Stimulated activated CD4-positive, alpha-beta T cell treated with anti-CD3 and anti-CD28 coated beads, TNF-alpha, amount 100 ng/mL, for 24 hours (primary cell): ENCODE data around the gene TOR1A.

Source experiments
- DNase-seq, 3 experiments: peaks; one replicate each; pipeline ENCODE4 v3.0.0-alpha.2; 2020; ENCODE audit warnings: low read depth in 3 of 3

TOR1A gene

DNA sequence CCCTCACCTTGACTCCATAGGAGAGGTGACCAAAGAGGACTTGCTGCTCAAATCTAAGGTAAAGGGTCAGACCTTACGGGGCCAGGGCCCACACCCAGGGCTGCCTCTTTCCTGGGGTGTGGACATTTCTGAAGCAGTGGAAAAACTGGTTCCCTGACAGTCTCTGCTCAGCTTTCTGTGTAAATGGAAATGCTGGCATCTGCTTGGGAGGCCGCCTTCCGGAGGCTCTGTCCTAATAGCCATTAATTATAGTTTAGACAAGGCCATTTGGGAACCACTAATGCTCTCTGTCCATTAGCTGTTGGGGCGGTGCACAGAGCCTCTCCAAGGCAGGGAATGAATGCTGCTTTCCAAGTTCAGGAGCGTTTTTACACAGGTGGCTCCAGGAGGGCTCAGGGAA is 28.6 kb upstream of the TOR1A start:
- no peak for DNase-seq

DNA sequence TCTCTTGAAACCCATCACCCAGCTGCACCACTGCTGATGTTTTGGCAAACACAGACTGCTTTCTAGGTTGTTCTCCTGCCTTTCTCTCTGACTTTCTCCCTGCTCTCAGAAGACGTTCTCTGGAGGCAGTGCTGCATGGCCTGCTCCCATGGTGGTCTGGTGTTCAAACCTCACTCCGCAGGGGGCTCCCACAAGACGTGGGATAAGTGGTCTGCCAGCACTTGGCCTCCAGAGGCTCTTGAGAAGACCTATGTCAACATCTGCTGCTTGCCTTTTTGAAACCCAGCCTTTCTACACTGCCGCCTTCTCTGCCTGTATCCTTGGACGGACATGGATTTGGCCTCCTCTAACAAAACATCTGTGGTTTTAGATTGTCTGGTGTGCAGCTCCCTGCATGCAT is 27.9 kb upstream of the TOR1A start:
- no peak for DNase-seq

DNA sequence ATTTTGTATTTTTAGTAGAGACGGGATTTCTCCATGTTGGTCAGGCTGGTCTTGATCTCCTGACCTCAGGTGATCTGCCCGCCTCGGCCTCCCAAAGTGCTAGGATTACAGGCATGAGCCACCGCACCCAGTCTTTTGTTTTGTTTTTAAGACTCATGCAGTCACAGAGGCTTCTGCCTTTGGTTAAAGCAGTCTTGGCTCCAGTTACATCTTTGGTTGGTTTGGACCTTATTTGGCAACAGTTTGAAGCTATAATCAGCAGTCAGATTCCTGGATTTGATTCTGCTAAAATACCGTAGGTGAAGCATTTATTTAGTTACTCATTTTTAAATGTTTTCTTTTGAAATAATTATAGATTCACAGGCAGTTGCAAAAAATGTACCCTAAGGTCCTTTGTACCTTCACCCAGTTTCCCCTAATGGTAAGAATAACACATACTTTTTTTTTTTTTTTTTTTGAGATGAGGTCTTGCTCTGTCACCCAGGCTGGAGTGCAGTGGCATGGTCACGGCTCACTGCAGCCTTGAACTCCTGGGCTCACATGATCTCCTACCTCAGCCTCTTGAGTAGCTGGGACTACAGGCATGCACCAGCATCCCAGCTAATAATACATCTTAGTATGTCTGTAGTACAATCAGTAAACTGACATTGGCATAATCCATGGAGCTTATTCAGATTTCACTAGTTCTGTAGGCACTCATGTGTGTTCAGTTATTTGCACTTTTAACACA is 27.1 kb upstream of the TOR1A start:
- DNase-seq = no peak

DNA sequence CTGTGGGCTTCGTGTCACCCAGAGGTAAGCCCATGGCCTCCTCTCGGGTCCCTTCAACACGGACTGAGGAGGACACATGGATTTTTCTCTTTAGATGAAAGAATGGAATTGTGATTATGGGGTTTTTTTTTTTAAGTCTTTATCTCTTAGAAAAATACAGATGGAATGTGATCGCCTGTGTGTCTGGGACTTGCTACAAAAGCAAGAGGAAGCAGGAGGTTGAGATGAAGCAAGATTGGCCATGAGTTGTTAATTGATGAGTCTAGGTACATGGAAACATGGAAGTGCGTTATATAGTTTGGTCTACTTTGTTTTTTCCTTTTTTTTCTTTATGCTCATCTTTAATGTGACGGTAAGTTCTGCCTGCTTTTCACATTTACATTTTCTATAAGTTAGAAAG is 26.0 kb upstream of the TOR1A start:
- DNase-seq = no peak

DNA sequence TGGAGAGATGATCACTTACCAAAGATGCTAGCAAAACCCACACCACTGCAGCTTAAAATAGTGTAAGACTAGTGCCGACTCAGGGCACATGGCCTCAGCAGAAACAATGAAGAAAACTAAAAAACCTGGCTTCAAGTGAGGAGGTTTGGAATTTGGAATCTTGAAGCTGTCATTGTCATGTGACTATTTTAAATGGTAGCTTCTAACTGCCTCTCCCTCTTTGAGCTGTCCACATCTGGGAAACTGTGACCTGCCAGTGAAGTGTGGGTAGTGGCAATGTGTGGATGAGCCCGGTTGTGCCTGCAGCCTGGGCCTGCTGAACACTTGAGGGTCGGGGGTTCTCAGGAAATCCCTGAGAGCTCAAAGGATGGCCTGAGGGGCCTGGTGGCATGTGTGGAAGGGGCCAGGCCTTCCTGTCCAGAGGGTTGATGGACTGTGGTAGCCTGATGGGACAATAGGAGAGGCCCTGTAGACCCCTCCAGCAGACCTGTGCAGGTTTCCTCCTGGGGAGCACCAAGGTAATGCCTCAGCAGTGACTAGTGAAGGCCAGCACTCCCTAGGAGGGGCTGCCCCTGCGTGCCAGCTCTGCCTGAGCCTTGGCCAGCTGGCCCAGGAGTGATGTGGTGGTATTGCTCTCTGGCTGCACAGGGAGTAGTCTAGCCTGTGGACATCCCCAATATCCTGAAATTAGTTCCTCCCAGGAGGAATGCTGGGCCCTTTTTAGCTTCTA is 24.9 kb upstream of the TOR1A start:
- DNase-seq = no peak

DNA sequence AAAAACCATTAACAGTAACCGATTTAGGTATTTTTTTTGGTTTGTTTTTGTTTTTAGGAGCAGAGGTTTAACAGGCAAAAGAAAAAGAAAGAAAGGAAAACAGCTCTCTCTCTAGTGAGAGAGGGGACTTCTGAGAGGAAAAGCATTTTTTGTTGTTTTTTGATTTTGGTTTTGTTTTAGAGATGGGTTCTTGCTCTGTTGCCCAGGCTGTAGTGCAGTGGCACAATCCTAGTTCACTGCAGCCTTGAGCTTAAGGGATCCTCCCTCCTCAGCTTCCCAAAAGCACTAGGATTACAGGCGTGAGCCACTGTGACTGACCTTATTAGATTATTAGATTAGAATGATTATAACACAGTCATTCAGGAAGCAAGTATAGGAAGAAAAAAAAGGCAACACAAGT is 21.4 kb upstream of the TOR1A start:
- DNase-seq = no peak

DNA sequence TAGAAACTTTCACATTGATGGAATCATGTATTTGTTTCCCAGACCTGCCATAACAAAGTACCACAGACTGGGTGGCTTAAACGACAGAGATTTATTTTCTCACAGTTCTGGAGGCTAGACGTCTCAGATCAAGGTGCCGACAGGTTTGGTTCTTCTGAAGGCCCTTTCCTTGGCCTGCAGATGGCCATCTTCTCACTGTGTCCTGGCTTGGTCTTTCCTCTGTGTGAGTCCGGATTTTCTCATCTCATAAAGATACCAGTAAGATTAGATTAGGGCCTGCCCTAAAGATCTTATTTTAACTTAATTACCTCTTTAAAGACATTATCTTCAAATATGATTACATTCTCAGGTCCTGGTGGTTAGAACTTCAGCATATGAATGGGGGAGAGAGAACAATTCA is 17.1 kb upstream of the TOR1A start:
- DNase-seq = no peak

DNA sequence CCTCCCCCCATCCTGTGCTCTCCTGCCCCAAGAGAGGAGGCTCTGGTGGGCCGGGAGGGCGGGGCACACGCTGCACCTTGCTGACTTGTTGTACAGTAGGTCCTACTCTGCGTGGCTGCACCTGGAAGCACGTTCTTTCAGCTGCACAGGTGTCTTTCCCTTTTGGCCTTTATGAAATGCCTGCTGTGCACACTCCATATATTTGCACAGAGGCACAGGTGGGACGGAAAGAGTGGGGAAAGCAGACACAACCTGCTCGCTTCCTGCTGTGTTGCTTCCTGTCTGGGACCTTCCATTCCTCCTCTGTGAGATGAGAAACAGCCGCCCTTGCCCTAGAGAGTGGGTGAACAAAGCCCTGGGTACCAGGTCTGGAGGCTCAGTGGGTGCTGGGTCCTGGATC is 16.1 kb upstream of the TOR1A start:
- DNase-seq = no peak

DNA sequence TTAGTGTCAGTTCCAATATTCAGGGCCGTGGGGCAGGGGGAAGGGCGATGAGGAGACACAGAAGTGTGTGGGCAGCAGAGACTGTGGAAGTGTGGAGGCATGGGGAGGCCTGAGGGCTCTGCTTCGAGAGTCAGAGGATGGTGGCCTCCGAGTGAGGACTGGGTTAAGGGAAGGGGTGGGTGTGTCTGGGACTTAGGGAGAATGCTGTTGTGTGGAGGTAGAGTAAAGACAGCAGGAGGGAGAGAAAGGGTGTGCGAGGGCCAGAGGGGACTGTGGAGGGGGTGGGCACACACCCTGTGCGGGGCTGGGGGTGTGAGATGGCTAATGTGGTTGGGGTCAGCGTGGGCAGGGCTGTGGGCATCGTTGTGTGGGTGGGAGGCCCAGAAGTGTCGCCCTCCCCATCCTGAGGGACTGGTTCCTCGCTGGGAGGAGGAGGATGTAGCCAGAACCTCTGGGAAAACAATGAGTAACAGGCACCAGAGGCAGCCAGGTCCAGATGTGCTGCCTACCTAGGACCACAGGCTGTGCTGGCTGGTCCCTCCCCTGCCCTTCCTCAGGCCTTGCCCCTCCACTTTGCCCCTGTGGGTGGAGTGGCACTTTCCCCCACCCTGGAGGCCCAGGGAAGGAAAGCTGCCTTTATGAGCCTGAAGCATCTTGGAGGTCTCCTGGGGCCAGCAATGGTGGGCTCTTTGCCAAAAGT is 15.5 kb upstream of the TOR1A start:
- no peak for DNase-seq

DNA sequence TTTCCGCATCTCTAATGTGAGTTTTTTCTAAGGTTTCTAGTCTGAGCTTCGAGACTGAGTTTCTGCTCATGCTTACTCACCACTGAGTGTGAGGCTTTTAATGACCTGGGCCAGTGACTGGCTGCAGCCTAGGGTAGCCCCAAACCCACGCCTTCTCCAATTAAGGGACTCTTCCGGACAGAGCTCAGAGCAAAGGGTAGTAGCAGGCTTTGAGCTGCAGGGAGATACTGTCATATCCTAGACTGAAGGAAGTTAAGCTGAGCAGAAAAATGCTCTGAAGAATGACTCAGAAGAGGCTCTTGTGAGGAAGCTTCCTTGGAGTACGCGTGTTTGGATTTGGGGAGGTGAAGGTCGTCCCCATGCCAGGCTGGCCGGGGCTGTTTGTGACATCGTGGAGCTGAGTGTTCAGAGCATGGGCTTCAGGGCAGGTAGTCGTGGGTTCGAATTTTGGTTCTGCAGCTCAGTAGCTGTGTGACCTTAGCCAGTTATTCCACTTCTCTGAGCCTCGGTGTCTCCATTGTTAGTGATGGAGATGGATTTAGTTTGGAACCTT is 14.8 kb upstream of the TOR1A start:
- peak in 1 of 3 experiments; percentile 40 for DNase-seq

DNA sequence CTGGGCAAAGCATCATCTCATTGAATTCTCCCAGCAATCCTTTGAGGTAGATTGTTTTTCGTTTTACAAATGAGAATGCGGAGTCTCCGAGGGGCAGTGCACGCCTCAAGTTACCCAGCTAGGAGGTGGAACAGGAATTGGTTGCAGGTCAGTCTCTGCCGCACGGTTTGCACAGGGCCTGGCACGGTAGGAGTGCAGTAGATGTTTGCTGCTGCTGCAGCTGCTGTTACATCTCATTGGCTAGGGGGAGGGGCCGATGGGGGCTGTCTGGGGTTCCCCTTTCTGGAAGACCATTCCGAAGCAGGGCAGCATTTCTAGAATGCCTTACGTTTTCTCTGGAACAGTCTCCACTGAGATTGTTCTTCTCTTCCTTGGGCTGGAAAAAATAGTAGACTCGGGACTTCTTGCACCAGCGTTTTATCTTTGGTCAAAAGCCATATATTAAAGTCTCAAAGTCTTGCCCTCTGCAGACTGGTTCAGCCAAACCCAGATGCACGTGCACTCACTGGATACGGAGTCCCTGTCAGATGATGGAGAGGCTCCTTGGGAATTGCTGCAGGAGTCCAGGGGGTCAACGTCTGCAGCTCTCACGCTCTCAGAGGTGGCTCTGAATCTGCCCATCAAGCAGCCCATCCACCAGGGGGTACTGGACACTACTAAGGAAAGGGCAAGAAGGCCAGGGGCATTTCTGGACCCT is 12.5 kb upstream of the TOR1A start:
- peak in 1 of 3 experiments; percentile 45 for DNase-seq

DNA sequence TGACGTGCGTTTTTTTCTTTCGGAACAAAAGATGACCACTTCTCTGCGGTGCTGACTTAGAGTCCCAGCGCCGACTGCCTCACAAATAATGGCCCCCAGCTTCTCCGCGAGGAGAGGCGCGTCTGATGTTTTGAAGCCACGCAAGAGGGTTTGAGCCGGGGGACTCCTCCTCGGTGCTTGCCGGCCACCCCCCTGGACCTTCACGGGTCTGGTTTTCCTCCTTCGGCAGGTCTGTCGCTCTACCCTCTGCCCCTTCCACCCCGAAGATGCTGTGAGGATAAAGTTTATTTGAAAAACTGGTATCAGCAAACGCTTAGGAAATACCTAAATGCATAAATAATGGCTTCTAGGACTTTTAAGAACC is 11.9 kb upstream of the TOR1A start:
- DNase-seq = no peak

DNA sequence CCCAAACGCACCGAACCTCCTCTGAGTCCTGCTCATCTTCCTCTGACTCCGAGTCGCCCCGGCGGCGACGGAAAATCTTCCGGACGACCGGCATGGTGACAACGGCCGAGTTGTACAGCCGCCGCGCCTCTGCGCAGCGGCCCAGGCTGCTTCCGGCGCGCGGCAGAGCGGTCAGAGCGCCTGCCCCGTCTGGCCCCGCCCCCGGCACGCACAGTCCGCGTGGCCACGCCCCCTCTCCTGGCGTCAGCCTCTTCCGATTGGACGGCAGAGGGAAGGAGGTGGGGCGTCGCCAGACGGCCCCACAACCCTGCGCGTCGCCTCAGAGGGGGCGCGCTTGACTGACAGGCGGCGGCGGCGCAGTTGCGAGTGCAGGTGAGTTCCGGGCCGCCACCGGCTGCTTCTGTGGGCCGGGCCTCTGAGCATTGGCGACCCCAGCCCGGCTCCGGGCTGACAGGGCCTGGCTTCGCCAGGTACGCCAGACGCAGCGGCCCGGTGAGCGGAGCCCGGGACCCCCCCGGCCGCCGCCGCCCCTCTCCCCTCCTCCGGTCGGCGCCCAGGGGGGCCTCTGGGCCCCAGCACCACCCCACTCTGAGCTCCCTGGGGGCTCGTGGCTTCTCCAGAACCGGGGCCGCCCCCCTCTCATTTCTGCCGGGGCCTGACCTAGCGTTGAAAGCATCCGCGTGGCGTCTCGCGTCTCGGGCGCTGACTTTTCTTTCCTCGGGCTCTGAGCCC is 11.4 kb upstream of the TOR1A start, which contains the start of the genes C9orf78 and USP20:
Gene C9orf78, minus strand, starts transcription at position 148 of the 732 bp plus-strand sequence. Its CDS starts 54 bp downstream, at position 94.
Gene USP20, plus strand, starts transcription at position 331 of the 732 bp plus-strand sequence. CDS start 17,098 bp downstream, outside the sequence.
- DNase-seq = peak; percentile 93 to 97 (median 94)

DNA sequence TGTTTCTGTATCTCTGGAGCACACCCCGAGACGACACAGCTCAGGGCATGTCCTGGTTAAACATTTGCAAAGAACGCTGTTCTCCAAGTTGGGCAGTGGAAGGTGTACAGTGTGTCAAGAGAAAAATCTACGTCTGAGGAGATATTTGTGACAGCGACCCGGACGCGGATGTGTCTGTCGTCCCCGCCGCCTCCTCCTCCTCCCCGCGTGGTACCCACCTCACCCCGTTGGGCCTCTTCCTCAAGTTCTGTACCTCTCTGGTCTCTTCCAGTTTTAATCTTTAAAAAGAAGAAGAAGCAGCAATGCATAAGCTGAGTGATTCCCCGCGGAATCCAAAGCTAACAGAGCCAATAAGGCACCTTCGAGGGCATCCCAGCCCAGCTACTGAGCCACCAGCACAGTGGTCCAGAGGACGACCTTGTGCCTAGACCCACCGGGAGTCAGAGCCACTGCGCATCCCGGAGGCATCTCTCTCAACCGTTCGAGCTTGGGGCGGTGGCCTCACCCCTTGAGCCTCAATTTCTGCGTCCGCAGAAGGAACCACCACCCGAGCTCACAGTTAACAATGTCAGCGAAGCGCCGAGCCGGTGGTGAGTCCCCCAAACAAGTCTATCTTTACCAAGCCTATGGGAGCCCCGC is 10.7 kb upstream of the TOR1A start:
- peak in 1 of 3 experiments; percentile 32 for DNase-seq

DNA sequence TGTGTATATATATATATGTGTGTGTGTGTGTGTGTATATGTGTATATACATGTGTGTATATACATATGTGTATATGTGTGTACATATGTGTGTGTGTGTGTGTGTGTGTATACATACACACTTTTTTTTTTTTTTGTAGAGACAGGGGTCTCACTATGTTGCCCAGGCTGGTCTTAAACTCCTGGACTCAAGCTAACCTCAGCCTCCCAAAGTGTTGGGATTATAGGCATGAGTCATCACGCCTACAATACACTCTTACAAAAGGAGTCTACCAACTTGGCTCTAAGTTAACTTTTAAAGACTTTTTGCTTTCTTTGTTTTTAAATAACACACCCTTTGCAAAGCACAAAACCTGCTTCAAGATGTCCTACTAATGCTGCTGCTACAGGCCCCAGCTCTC is 9.0 kb upstream of the TOR1A start:
- DNase-seq = no peak

DNA sequence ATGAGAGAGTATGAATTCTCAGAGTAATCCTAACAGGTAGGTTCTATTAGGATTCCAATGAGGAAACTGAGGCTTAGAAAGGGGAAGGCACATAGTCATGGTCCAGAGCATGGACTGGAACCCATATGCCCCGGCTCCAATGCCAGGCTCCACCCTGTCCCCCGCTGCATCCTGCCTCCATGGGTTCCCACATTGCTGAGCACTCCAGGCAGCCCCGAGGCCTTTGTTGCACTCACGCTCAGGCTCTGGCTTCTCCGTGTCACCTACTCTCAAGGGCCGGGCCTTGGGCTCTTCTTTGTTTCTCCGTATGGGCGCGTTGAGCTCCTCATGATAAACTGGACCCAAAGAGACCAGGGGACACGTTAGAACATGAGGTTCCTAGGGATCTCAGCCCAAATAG is 5.0 kb upstream of the TOR1A start:
- no peak for DNase-seq

DNA sequence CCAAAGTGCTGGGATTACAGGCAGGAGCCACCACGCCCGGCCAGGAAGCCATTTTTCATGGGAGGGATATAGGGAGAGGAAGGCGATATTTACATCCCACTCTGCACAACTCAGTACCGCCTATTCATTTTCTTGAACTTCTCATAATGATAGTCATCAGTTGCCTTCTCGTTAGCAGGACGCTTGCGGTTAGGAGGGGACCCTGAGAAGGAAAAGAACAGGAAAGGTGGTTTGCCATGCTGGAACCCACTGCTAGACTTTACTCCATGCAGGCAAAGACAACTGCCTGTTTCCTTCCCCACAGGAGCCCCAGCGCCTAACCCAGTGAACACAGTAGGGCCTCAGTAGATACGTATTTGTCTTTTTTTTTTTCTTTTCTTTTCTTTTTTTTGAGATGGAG is 4.1 kb upstream of the TOR1A start:
- DNase-seq = no peak

DNA sequence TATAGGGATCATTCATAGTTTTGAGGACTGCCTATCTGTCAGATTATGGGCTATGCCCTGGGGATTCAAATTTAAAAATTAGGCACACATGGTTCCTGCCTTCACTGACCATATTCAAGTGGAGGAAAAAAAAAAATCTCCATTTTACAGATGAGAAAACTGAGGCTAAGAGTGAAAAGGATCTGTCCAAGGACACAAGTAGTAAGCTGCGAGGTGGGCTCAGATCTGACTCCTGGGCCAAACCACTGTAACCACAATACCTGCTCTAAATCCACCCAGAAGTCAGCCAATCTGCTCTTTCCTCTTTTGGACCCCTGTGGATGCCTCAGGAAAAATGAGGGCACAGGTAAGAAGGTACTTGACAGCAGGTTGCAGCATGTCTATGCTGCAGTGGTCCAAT is 2.8 kb upstream of the TOR1A start:
- no peak for DNase-seq

DNA sequence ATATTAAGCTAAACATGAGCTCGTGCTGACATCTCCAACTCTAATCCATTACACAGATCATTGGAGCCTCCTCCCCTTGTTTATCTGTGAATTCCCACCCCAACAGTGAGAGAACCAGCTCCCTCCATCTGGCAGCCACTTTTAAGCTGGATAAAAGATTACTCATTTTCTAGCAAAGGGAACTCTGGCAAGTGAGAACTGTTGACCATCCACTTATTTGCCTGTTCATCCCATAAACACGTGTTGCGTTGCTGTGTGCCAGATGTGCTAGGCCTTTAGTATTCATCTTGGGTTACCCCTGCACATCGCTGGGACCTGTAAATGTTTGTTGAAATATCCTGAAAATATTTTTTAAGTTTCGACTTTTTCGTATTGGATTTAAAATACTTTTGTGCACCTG is 2.4 kb upstream of the TOR1A start:
- no peak for DNase-seq

DNA sequence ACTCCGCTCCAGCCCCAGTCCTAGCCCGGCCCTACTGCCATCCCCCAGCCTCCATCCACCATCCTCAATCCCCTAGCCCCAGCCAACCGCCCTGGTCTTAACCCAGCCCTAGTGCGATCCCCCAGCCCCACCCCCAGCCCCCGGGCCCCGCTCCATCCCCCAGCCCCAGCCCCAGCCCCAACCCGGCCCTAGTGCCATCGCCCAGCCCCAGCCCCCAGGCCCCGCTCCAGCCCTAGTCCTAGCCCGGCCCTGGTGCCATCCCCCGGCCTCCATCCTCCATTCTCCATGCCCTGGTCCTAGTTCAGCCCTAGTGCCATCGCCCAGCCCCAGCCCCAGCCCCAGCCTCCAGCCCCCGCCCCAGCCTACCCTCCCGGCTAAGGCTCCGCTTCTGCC is 398 bp downstream of the TOR1A start:
- DNase-seq = no peak
